HepG2 (cell line): Measurements from ENCODE around the gene BRIP1. TPM values are rescaled to one million over a fixed set of nuclear protein-coding genes. Genes with fewer than 3 reads are reported as not detected.

ENCODE experiments used
- ATF1 ChIP-seq: IDR thresholded peaks from 2 replicates; pipeline ENCODE4 v1.6.1; 2016; ENCODE audit warnings: mild to moderate bottlenecking, control low read depth
- EP300 ChIP-seq, 3 experiments: sonication (generic) in 1 of 3; formaldehyde crosslinking in 1 of 3; IDR thresholded peaks; 2 replicates each; pipeline versions ENCODE4 v1.5.1 to v1.6.1; 2011 to 2020; ENCODE audit warnings: low read depth in 2 of 3, low read length in 2 of 3, borderline replicate concordance in 1 of 3, improper control_type of control experiment in 1 of 3, mild to moderate bottlenecking in 1 of 3, missing genetic modification reagents in 1 of 3, moderate library complexity in 1 of 3
- GATAD2A ChIP-seq: IDR thresholded peaks from 2 replicates; pipeline ENCODE4 v1.6.1; 2016
- HHEX ChIP-seq: IDR thresholded peaks from 2 replicates; pipeline ENCODE4 v1.6.1; 2016; ENCODE audit warnings: control low read depth
- KLF12 ChIP-seq: sonication (generic); formaldehyde crosslinking; IDR thresholded peaks from 2 replicates; pipeline ENCODE4 v1.4.0; 2020; ENCODE audit warnings: missing genetic modification reagents, borderline replicate concordance
- RBM22 ChIP-seq: fragments of 200-400 bp; formaldehyde crosslinking; optimal IDR thresholded peaks from 2 replicates; pipeline ENCODE3; 2017; ENCODE audit warnings: mild to moderate bottlenecking, low read length, moderate library complexity
- SATB2 ChIP-seq: sonication (generic); formaldehyde crosslinking; IDR thresholded peaks from 2 replicates; pipeline ENCODE4 v1.5.0; 2020; ENCODE audit warnings: missing genetic modification reagents
- ZNF337 ChIP-seq: sonication (generic); formaldehyde crosslinking; IDR thresholded peaks from 2 replicates; pipeline ENCODE4 v1.5.1; 2020; ENCODE audit warnings: missing genetic modification reagents, low read depth, mild to moderate bottlenecking, borderline replicate concordance
- ZNF451 ChIP-seq: sonication (generic); formaldehyde crosslinking; IDR thresholded peaks from 2 replicates; pipeline ENCODE4 v1.5.0; 2020; ENCODE audit warnings: mild to moderate bottlenecking, missing genetic modification reagents
- ZNF790 ChIP-seq: sonication (generic); formaldehyde crosslinking; IDR thresholded peaks from 2 replicates; pipeline ENCODE4 v1.8.0; 2022; ENCODE audit warnings: missing genetic modification reagents, mild to moderate bottlenecking, borderline replicate concordance
- polyA plus RNA-seq, 8 experiments: library from polyadenylated mRNA; depleted of rRNA in 3 of 8; stranded (reverse) in 7 of 8; unstranded in 1 of 8; fragments of >200 nt; fragmentation: Illumina TruSeq in 4 of 8; extraction: Trizol in 4 of 8; gene quantifications; 2 replicates each; pipeline versions ENCODE4 v1.2.1 to v1.2.3, GENCODE V29; 2011 to 2016; ENCODE audit warnings: low read depth in 4 of 8, missing spikeins in 1 of 8, mixed read lengths in 1 of 8; ENCODE audit not compliant: insufficient read depth in 1 of 8
- total RNA-seq, 5 experiments: library from RNA; depleted of rRNA; stranded (reverse); fragments of >200 nt; fragmentation: Illumina TruSeq; extraction: Trizol; gene quantifications; 2 replicates each; pipeline ENCODE4 v1.2.3, GENCODE V29; 2016; ENCODE audit warnings: low read depth in 1 of 5
- TF ChIP-seq, protein P1 (sequence below): sonication (generic); formaldehyde crosslinking; IDR thresholded peaks from 2 replicates; pipeline ENCODE4 v1.9.0; 2021; ENCODE audit warnings: mild to moderate bottlenecking, missing genetic modification reagents
- TF ChIP-seq, protein P2 (sequence below), 2 experiments: sonication (generic) in 1 of 2; formaldehyde crosslinking in 1 of 2; IDR thresholded peaks; 2 replicates each; pipeline versions ENCODE4 v1.5.1 to v1.6.1; 2011 to 2020; ENCODE audit warnings: borderline replicate concordance in 1 of 2, low read depth in 1 of 2, low read length in 1 of 2, mild to moderate bottlenecking in 1 of 2, missing genetic modification reagents in 1 of 2, moderate library complexity in 1 of 2

Gene BRIP1
- total and polyA plus RNA-seq, 2 of the 13 experiments (the other 11 are each of a cell fraction or from before 2014, with no cell fraction given) = 3.8 to 27.7 TPM

- TF ChIP-seq, protein P1, sequence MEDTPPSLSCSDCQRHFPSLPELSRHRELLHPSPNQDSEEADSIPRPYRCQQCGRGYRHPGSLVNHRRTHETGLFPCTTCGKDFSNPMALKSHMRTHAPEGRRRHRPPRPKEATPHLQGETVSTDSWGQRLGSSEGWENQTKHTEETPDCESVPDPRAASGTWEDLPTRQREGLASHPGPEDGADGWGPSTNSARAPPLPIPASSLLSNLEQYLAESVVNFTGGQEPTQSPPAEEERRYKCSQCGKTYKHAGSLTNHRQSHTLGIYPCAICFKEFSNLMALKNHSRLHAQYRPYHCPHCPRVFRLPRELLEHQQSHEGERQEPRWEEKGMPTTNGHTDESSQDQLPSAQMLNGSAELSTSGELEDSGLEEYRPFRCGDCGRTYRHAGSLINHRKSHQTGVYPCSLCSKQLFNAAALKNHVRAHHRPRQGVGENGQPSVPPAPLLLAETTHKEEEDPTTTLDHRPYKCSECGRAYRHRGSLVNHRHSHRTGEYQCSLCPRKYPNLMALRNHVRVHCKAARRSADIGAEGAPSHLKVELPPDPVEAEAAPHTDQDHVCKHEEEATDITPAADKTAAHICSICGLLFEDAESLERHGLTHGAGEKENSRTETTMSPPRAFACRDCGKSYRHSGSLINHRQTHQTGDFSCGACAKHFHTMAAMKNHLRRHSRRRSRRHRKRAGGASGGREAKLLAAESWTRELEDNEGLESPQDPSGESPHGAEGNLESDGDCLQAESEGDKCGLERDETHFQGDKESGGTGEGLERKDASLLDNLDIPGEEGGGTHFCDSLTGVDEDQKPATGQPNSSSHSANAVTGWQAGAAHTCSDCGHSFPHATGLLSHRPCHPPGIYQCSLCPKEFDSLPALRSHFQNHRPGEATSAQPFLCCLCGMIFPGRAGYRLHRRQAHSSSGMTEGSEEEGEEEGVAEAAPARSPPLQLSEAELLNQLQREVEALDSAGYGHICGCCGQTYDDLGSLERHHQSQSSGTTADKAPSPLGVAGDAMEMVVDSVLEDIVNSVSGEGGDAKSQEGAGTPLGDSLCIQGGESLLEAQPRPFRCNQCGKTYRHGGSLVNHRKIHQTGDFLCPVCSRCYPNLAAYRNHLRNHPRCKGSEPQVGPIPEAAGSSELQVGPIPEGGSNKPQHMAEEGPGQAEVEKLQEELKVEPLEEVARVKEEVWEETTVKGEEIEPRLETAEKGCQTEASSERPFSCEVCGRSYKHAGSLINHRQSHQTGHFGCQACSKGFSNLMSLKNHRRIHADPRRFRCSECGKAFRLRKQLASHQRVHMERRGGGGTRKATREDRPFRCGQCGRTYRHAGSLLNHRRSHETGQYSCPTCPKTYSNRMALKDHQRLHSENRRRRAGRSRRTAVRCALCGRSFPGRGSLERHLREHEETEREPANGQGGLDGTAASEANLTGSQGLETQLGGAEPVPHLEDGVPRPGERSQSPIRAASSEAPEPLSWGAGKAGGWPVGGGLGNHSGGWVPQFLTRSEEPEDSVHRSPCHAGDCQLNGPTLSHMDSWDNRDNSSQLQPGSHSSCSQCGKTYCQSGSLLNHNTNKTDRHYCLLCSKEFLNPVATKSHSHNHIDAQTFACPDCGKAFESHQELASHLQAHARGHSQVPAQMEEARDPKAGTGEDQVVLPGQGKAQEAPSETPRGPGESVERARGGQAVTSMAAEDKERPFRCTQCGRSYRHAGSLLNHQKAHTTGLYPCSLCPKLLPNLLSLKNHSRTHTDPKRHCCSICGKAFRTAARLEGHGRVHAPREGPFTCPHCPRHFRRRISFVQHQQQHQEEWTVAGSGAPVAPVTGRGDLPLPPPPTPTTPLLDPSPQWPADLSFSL (CRISPR knock-in tag) = no peak
- TF ChIP-seq KLF12 (CRISPR knock-in tag) (no peak), RBM22 (no peak), GATAD2A (CRISPR knock-in tag) (no peak), HHEX (CRISPR knock-in tag) (no peak), ZNF790 (no peak), ZNF451 (CRISPR knock-in tag) (no peak), EP300 (IDR thresholded peaks at IDR 0.05; ENCODE audit: low read depth in 2 of 2, low read length in 2 of 2) (no peak), EP300 (CRISPR knock-in tag; IDR thresholded peaks at IDR 0.05; ENCODE audit: borderline replicate concordance) (no peak), ATF1 (CRISPR knock-in tag) (no peak), SATB2 (CRISPR knock-in tag) (no peak), ZNF337 (CRISPR knock-in tag) (no peak)
- TF ChIP-seq, protein P2, sequence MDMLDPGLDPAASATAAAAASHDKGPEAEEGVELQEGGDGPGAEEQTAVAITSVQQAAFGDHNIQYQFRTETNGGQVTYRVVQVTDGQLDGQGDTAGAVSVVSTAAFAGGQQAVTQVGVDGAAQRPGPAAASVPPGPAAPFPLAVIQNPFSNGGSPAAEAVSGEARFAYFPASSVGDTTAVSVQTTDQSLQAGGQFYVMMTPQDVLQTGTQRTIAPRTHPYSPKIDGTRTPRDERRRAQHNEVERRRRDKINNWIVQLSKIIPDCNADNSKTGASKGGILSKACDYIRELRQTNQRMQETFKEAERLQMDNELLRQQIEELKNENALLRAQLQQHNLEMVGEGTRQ (IDR thresholded peaks at IDR 0.05; ENCODE audit: low read depth, low read length) = no peak
- TF ChIP-seq, protein P2 (CRISPR knock-in tag; IDR thresholded peaks at IDR 0.05; ENCODE audit: borderline replicate concordance) = no peak
Observed at GRCh38 chr17:61634011-61634539, 229.3 kb downstream of the BRIP1 start (continued).
